LoVo (cell line): ENCODE data around the gene CD55.

Source experiments
- DNase-seq: peaks from one replicate; pipeline ENCODE4 v3.0.0-alpha.2; 2016; ENCODE audit warnings: low spot score

CD55 gene

DNA sequence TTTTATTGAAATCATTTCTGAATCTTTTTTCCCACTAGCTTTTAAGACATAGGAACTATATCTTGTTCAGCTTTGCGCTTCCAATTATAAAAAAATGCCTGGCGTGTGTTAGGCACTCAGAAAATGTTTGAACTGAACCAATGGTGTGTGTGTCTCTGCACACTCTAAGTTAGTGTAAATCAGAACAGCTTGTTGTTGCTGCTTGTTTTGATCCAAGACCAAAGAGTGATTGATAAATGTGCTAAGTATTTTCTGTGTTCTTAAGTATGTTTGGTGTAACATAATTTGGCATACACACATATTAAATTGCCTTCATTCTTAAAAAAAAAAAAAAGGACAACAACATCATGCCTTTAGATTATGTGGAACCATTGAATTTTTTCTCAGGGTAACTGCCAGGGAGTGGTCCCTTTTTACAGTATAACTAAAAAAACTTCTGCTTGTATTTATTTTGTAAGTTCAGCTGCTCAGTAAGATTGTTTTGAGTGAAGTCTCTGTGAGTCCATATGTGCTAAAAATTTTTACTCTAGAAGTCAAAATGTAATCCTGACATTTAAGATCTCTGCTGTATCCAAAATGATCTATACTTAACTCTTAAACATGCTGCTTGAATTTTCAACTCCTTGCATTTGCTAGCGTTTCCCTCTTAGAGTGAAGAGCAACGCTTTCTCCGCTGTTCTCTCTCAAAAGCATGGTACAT lies 8.7 kb downstream of the CD55 start:
- DNase-seq = no peak

DNA sequence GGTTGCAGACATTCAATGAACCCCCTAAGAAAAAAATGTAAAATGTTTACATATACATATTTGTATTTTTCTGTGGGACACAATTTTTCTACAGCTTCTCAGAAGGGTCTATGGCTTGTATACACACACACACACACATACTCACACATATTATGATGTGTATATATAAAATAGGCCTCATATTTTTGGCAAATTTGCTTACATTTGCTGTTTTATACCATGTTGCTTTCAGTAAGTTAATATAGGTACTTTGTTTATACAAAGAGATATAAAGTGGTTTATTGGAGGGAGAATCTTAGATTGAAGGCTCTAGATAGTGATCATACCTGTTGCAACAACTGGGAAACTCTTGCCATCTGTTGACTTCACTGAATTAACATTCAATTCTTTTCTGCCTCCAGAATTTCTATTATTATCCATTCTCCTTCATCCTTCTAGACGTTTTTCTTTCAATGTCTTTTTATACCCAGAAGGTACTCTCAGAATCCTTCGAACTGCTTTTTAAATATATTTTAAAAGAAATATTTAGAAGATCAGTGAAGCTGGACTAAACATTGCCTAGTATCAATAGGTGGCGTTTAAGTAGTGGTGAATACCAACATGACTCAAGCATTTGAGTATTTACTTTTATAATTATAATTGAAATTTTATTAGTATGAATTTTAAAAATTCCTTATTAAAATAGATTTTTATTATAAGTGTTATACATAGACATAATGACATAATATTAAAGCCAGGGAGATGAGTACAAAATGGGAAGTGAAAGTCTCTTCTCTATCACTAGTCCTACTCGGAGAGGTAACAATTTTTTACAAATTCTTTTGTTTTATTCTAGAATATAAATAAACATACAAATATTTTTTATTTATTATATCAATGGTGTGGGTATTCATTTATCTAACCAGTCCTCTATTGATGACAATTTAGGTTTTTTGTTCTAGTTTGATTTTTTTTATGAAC lies 10.2 kb downstream of the CD55 start:
- no peak for DNase-seq

DNA sequence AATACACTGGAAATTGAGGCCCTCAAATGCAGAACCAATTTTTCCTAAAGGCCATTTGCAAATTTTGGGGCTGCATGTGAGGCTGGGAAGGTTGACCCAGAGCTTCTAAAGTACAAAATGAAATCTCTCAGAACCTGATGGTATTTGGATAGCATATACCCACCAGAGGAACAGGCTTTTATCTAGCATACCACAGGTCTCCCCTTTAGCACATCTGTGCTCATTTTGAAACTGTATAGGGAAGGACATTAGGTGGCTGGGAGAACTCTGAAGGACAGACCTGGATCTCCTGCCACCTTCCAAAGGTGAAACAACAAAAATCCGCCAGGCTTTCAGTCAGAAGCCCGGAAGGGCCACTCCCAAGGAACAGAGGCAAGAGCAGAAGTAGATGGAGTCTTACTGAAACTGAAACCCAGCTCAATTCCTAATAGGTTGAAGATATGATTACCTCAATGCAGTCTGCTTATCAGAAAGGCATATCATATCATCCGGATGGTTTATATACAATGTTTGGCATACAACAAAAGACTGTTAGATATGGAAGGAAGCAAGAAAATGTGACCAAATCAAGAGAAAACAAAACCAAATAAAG lies 11.6 kb downstream of the CD55 start:
- DNase-seq = no peak

DNA sequence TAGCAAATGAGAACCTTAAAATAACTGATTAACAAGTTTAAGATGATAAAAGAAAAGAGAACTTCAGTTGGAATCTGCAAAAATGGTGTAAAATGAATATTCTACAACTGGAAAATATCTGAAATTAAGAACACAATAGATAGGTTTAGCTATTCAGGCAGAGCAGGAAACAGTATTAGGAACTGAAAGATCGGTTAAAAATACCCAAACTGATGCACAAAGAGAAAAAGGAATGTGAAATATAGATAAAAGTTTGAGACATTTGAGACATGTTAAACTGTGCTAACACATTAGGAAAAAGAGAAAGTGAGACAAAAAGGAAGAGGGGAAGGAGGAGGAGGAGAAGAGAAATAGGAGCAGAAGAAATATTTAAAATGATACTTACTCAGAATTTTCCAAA lies 12.1 kb downstream of the CD55 start:
- no peak for DNase-seq

DNA sequence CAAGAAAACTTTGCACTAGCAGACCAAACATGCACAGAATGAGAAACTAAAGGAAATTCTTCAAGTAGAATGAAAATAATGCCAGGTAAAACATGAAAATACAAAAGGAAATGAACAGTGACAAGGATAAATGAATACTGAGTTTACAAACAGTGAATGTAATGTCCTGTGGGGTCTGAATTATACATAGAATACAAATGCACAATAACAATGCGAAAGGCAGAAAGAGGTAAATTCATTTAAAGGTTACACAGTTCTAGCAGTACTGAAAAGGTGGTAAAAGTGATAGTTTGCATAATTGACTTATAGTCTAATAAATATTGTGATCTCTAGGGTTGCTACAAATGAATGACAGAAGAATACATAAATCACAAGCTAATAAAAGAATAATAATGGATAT lies 12.9 kb downstream of the CD55 start:
- no peak for DNase-seq

DNA sequence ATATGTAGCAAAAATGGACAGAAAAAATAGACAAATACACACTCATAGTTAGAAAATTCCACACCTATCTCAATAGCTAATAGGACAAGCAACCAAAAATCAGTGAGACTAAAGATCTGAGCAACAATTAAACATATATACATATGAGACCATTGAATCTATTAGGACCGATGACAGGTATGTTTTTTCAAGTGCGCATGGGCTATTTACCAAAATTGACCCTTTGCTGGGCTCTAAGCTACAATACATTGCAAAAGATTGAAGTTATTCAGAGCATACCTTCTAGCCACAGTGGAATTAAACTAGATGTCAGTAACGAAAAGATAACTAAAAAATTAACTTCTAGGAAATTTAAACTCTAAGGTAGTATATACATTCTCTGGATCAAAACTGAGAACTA lies 13.7 kb downstream of the CD55 start:
- DNase-seq = no peak

DNA sequence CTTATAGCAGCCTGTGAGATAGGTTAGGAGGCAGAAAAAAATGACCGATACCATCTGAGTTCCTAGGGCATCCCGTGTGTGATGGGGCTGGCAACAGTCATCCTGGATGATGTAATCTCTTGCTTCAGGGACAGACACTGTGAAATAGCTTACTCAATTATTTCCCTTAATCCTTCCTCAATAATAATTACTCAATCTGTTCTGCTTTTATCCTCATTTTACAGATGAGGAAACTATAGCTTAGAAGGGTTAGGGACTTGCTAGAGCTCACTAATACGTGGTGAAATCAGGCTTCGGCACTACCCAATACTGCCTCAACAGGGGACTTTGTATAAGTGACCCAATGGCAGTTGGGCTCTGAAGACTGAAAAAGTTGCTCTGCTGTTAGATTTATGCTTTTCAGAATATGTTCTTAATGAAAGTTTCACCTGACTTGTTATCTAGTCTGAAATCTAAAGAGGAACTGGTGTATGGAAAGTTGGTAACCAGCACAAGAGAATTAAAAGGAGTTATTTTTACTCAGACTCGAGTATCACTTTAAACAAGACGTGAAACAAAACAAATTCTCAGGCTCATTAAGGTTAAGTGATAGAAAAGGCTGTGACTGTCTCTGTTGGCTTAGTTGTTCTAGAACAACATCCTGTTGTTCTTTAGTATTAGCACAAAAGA lies 14.4 kb downstream of the CD55 start:
- DNase-seq = no peak

DNA sequence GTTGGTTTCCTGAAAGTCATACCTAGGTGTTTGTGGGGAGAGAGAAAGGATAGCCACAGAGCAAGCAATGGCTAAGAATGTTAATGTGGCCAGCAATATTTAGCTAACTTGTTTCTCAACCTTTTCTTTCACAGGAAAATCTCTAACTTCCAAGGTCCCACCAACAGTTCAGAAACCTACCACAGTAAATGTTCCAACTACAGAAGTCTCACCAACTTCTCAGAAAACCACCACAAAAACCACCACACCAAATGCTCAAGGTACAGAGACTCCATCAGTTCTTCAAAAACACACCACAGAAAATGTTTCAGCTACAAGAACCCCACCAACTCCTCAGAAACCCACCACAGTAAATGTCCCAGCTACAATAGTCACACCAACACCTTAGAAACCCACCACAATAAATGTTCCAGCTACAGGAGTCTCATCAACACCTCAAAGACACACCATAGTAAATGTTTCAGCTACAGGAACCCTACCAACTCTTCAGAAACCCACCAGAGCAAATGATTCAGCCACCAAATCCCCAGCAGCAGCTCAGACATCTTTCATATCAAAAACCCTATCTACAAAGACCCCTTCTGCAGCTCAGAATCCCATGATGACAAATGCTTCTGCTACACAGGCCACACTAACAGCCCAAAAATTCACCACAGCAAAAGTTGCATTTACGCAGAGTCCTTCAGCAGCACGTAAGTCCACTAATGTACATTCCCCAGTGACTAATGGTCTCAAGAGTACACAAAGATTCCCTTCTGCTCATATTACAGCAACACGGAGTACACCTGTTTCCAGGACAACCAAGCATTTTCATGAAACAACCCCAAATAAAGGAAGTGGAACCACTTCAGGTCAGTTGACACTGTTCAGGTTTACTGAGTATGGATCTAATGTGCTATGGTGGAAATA lies 15.3 kb downstream of the CD55 start:
- DNase-seq = no peak

DNA sequence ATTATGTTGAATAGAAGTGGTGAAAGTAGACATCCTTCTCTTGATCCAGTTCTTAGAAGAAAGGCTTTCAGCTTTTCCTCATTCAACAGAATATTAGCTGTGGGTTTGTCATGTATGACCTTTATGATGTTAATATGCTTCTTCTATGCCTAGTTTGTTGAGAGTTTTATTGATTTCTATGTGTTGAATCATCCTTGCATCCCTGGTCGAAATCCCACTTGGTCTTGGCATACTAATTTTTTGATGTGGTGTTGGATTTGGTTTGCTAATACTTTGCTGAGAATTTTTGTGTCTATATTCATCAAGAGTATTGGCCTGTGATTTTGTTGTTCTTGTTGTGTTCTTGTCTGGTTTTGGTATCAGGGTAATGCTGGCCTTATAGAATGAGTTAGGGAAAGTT lies 20.9 kb downstream of the CD55 start:
- no peak for DNase-seq

DNA sequence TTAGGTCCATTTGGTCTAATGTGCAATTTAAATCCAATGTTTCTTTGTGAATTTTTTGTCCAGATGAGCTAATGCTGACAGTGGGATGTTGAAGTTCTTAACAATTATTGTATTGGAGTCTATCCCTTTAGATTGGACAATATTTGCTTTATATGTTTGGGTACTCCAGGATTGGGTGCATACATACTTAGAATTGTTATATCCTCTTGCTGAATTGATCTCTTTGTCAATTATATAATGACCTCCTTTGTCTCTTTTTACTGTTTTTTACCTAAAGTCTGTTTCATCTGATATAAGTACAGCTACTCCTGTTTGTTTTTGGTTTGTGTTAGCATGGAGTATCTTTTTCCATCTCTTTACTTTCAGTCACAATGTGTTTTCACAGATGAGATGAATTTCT lies 22.2 kb downstream of the CD55 start:
- no peak for DNase-seq

DNA sequence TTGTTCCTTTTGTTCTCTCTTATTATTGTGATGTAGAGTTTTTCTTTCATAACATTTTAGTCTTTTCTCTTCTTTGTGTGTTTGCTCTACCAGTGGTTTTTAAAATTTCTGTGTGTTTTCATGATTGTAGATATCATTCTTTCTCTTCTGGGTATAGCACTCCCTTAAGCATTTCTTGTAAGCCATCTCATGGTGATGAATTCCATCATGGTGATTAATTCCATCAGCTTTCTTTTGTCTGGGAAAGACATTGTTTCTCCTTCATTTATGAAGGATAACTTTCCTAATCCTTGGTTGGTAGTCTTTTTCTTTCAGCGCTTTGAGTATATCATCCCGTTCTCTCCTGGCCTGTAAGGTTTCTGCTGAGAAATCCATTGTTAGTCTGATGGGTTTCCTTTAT lies 22.7 kb downstream of the CD55 start:
- DNase-seq = no peak

DNA sequence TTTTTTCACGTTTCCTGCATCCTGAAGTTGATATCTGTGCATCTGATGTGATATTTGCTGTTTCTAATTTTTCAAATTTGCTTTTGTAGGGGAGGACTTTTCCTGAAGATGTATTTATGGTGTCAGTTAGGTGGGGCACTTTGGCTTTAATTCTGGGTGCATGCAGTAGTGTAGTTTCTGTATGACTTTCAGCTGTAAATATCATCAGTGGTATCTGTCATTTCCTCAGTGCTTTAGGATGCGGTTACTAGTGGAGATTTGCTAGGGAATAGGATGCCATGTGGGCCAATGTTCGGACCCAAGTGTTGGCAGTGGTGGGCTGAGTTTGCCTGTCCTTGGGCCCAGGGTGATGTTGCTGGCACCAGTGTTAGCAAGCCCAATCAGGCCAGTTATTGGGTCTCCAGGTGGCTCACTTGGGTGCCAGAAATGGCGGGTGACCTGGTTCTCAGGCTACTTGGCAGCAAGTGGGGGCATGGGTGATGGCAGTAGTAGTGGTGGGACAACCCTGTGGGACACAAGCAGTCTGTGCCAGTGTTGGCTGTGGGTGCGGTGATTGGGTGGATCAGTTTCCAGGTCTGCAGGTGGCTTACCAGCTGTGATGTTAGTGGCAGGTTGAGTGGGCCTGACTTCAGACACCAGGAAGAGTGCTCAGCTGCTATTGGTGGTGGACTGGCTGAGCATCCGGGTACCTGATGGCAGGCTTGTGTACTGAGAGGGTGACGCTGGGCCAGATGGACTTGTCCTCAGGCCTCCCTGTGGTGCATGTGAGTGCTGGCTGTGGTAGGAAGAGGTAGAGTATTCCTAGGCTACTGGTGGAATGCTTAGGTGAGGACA lies 24.4 kb downstream of the CD55 start:
- DNase-seq = no peak

DNA sequence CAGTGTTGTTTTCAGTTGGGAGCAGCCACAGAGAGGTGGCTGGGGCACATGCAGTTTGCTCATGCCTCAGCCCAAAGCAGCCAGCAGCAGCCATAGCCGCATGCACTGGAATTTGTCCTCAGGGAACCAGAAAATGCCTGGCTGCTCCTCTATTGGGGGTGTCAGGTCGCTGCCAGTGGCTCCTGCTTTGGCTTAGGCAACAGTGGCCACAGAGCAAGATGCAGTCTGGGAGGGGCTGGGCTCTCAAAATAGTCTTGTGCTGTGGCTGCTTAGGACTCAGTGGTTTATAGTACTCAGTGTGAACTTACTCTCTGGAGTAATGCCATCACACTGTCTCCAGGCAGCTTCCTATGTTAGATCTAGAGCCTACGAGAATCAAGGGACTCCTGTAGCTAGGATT lies 25.0 kb downstream of the CD55 start:
- DNase-seq = no peak

DNA sequence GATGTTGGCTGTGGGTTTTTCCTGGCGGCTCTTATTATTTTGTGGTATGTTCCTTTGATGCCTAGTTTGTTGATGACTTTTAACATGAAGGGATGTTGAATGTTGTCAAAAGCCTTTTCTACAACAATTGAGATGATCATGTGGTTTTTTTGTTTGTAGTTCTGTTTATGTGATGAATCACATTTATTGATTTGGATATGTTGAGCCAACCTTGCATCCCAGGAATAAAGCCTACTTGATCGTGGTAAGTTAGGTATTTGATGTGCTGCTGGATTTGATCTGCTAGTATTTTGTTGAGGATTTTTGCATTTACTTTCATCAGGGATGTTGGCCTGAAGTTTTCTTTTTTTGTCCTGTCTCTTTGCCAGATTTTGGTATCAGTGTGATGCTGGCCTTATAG lies 28.5 kb downstream of the CD55 start:
- DNase-seq = no peak

DNA sequence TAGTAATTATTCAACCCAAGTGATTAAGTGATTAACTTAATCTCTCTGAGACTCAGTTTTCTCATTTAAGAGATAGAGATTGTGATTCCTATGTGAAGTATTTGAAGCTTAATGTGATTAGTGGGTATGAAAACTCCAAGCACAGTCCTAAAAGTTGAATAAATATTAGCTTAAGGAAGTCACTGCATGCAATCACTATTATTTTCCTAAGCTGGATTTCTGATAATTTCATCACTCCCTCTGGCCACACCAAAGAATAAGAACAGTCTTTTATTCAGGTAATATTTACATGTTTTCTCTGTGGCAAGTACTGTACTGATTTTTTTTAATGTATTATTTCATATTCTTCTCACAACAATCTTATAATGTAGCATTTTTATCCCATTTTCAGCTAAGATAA lies 31.1 kb downstream of the CD55 start:
- DNase-seq = no peak

DNA sequence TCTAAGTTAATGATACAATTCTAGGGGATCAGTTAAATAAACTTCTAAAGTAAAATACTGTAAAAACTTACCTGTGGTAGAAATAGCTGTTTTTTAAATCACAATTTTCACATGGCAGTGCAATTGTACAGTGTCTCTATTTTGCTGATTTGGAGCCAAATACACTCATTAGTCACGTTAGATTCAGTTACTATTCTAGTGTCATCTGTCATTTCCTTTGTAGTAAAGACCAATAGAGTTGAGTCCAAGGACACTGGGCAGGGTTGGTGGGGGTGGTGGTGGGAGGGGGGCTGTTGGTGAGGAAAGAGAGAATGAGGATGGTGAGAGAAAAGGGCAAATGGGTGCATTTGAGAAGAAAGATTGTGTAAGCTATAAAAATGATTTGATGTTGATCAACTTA lies 33.6 kb downstream of the CD55 start:
- DNase-seq = no peak

DNA sequence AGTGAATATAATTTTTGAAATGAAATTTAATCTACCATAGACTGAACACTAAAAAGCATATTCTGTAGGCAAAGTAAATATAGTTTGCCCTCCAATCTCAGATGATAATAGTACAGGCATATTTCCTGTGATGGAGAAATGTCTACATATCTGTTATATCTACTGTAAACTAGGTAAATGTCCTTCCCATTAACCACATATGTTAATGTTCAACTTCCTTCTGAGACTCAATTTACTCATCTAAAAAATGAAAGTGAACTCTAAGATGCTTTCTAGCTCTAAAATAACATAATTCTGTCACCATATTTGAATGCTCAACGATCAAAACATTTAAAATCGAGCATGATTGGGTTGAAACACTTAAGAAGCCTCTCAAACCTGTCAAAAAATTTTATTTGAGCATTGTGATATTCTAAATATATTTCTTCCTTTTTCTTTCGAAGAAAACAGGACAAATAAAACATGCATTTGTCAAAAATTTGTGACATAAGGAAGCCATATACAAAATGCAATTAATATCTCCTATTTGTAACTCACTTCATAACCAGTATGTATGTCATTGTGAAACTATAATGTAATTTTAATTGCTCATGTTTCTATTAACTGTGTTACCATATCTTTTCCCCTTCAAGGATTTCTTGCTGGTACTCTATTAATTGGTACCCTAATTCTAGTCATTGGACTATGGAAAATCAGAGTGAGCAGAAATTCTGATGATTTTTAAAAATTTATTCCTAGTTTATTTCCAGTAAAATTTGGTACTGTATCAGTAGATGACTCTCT lies 34.2 kb downstream of the CD55 start:
- DNase-seq = no peak

DNA sequence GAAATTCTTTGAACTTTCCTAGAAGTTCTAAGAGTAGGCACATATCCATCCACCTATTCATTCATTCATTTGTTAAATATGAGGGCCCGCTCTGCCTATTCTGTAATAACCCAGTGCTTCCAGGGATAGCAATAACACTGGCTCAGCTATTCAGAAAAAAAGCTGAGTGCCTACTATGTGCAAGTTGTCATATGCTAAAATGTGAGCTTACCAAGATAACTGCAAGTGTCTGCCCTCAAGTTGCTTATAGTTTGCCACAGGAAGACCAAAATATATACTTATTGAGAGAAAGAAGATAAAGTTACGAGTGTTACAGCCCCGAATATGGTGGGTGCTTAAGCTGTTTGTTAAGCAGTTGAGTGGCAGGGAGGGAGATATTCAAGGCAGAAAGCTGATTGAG lies 39.6 kb downstream of the CD55 start:
- no peak for DNase-seq

DNA sequence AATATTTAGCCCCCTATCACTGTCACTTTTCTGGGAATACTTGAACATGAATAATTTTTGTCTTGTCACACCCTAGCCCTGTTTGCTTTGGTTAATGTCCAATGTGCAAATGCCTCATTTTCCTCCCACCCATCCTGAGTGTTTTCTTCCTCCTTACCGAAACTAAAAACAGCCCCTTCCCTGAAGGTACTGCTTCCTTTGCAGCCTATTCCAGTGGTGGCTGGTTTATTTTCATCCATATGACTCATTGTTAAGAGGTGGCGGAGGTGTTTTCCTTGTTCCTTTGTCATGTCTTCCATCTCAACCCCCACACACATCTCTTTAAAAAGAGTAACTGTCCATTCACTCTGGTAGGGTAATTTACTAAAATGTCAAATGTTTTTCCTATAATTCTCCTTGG lies 40.4 kb downstream of the CD55 start:
- no peak for DNase-seq
